Urinary bladder (tissue), 4 donors: ENCODE measurements around the gene DGCR6L. TPM values are rescaled to one million over a fixed set of nuclear protein-coding genes. Genes with fewer than 3 reads are reported as not detected.
"Not testable (repeated sequence)": the region's sequence is repeated elsewhere in the genome, so short reads cannot be mapped to it uniquely, and the experiment has no call there.

Source experiments
- DNase-seq: peaks from one replicate; pipeline ENCODE4 v3.0.0-alpha.2; 2015; ENCODE audit errors: extremely low spot score
- H3K27ac ChIP-seq: one replicate; pipeline ENCODE4 v1.5.1; 2013; ENCODE audit warnings: low read depth, mild to moderate bottlenecking, moderate library complexity
- H3K36me3 ChIP-seq: one replicate; pipeline ENCODE4 v1.6.1; 2013; ENCODE audit warnings: mild to moderate bottlenecking, moderate library complexity; ENCODE audit not compliant: insufficient read depth
- H3K4me1 ChIP-seq: one replicate; pipeline ENCODE4 v1.6.1; 2013; ENCODE audit warnings: mild to moderate bottlenecking, moderate library complexity; ENCODE audit not compliant: insufficient read depth
- H3K4me3 ChIP-seq: one replicate; pipeline ENCODE4 v1.5.1; 2013; ENCODE audit warnings: low read depth, low read length
- WGBS: extraction: QIAGEN DNeasy Blood & Tissue Kit; methylation state at CpG from one replicate; pipeline ENCODE4 v1.1.7; 2013; 5-methylcytosine and 5-hydroxymethylcytosine counted together
- polyA plus RNA-seq: library from polyadenylated mRNA; stranded (reverse); fragments of 200-250 nt; gene quantifications from one replicate; pipeline ENCODE4 v1.2.3, GENCODE V29; 2013
- total RNA-seq: library from RNA; depleted of rRNA; stranded (reverse); fragments of >200 nt; gene quantifications from one replicate; pipeline ENCODE4 v1.2.3, GENCODE V29; 2014
- donor health status: healthy with polysubstance abuse.
- donor health status: healthy.

The DGCR6L gene
- total and polyA plus RNA-seq, 2 donors = 22.8 to 80.7 TPM

- DNase-seq, H3K36me3 ChIP-seq, H3K27ac ChIP-seq, H3K4me1 ChIP-seq, H3K4me3 ChIP-seq: not testable (repeated sequence)
- 97% methylated on average over 15 of the region's 15 CpGs for WGBS
These were observed 53.8 kb downstream of the DGCR6L start for GRCh38 chr22:20265772-20266666.

DNA sequence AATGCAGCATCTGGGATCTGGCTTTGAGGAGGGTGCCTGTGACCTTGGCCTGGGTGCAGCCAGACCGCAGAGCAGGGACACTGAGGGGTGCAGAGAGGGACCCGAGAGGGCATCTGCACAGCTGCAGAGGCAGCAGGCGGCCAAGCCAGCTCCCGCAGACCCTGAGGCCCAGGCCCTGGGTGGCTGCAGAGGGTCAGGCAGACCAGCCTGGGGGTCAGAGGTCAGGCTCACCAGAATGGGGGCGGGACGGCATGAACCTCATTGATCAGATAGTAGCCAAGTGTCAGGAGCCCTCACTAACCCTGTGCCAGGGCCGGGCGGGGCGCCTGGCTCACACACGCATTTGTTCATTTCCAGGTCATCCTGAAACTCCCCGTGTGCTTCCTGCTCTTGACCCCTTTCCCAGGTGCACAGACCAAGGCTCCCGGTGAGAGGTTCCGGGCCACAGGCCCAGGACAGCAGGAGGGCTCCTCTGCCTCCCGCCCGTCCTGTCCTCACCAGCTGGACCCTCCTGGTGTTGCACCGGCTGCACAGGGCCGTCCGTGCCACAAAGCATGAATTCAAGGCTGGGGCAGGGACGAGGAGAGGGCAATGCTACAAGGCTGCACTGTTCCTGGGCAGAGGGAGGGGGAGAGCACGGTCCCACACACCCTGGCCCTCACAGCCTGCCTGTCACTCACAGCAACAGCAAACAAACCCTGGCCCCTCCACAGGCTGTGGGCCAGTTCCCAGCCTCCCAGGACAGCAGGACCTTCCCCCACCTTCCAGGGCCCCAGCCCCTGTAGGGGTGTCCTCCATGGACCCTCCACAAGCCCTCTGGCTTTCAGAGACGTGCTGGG is 55.0 kb downstream of the DGCR6L start:
- DNase-seq = no peak
- Histone ChIP-seq H3K36me3 (no peaks in the 10 kb centered on the region), H3K27ac (no peak overlapping the region), H3K4me1 (peaks cover 5% of the 10 kb centered on the region), H3K4me3 (no peak overlapping the region)
- WGBS = 80% methylated on average over 21 of the region's 21 CpGs

Other genes with a start within 250 kb of the DGCR6L start
- gene DGCR8, start 239.8 kb downstream of the DGCR6L start, total RNA-seq = 24.8 TPM
- gene DGCR8, start 239.8 kb downstream of the DGCR6L start, polyA plus RNA-seq = 18.9 TPM
- gene RANBP1, start 204.0 kb downstream of the DGCR6L start, total RNA-seq = 97.2 TPM
- 91.8 TPM for gene RANBP1, start 204.0 kb downstream of the DGCR6L start, polyA plus RNA-seq
- 23.3 TPM for gene TRMT2A, start 202.8 kb downstream of the DGCR6L start, total RNA-seq
- 37.9 TPM for gene TRMT2A, start 202.8 kb downstream of the DGCR6L start, polyA plus RNA-seq
- 3.5 TPM for gene ZDHHC8, start 188.3 kb downstream of the DGCR6L start, total RNA-seq
- 38.8 TPM for gene ZDHHC8, start 188.3 kb downstream of the DGCR6L start, polyA plus RNA-seq
- 0.69 TPM for gene CCDC188, start 169.0 kb downstream of the DGCR6L start, total RNA-seq
- 0.90 TPM for gene CCDC188, start 169.0 kb downstream of the DGCR6L start, polyA plus RNA-seq
- gene RTN4R, start 51.7 kb downstream of the DGCR6L start, total RNA-seq = 3.1 TPM
- gene RTN4R, start 51.7 kb downstream of the DGCR6L start, polyA plus RNA-seq = 1.1 TPM
- 9.7 TPM for gene ZNF74, start 74.1 kb upstream of the DGCR6L start, total RNA-seq
- 9.3 TPM for gene ZNF74, start 74.1 kb upstream of the DGCR6L start, polyA plus RNA-seq
- 10.4 TPM for gene SCARF2, start 117.8 kb upstream of the DGCR6L start, total RNA-seq
- gene SCARF2, start 117.8 kb upstream of the DGCR6L start, polyA plus RNA-seq = 16.8 TPM
- 36.7 TPM for gene KLHL22, start 175.7 kb upstream of the DGCR6L start, total RNA-seq
- 26.3 TPM for gene KLHL22, start 175.7 kb upstream of the DGCR6L start, polyA plus RNA-seq
- 34.0 TPM for gene MED15, start 187.6 kb upstream of the DGCR6L start, total RNA-seq
- gene MED15, start 187.6 kb upstream of the DGCR6L start, polyA plus RNA-seq = 57.9 TPM